NB4 (cell line): ENCODE data around the gene DACT1.

Experiments
- CTCF ChIP-seq: IDR thresholded peaks from one replicate; pipeline ENCODE4 v1.5.1; 2012; ENCODE audit warnings: low read depth, low read length
- MAX ChIP-seq: IDR thresholded peaks from 2 replicates; pipeline ENCODE4 v1.6.1; 2011; ENCODE audit warnings: low read depth, low read length
- MYC ChIP-seq: IDR thresholded peaks from 2 replicates; pipeline ENCODE4 v1.6.1; 2011; ENCODE audit warnings: low read depth, low read length
- POLR2A ChIP-seq: IDR thresholded peaks from 2 replicates; pipeline ENCODE4 v1.6.1; 2011; ENCODE audit warnings: mild to moderate bottlenecking; ENCODE audit not compliant: insufficient read length; ENCODE audit errors: extremely low read depth

- TF ChIP-seq CTCF, result no peak
- no peak for TF ChIP-seq POLR2A
- no peak for TF ChIP-seq MAX
- no peak for TF ChIP-seq MYC
Measured at GRCh38 chr14:58697266-58697929, 59.6 kb downstream of the DACT1 start.
